MM.1S (cell line): ENCODE data around the gene CEP192.

Experiments
- CTCF ChIP-seq: fragments of 300-600 bp; sonication (generic); IDR thresholded peaks from 2 replicates; pipeline ENCODE4 v1.5.1; 2016; ENCODE audit warnings: antibody characterized with exemption, low read length, mixed read lengths
- EZH2 ChIP-seq: fragments of 300-600 bp; sonication (generic); optimal IDR thresholded peaks from 2 replicates; pipeline ENCODE3; 2017; ENCODE audit warnings: low read depth, mild to moderate bottlenecking, antibody characterized with exemption, low read length, mixed read lengths
- EZH2phosphoT487 ChIP-seq: fragments of 300-600 bp; sonication (generic); IDR thresholded peaks from 2 replicates; pipeline ENCODE4 v1.6.1; 2018; ENCODE audit warnings: antibody characterized with exemption, low read length

GRCh38 chr18:13112982-13113381, 121.8 kb downstream of the CEP192 start:
- TF ChIP-seq CTCF (no peak), EZH2 (no peak), EZH2phosphoT487 (no peak)
